ENCODE data around the gene MMP25. TPM values are rescaled to one million over a fixed set of nuclear protein-coding genes. Genes with fewer than 3 reads are reported as not detected.

Gene MMP25
- total and polyA plus RNA-seq, 12 donors = 0.09 to 3.1 (median 0.43) TPM; not detected in 1

DNA sequence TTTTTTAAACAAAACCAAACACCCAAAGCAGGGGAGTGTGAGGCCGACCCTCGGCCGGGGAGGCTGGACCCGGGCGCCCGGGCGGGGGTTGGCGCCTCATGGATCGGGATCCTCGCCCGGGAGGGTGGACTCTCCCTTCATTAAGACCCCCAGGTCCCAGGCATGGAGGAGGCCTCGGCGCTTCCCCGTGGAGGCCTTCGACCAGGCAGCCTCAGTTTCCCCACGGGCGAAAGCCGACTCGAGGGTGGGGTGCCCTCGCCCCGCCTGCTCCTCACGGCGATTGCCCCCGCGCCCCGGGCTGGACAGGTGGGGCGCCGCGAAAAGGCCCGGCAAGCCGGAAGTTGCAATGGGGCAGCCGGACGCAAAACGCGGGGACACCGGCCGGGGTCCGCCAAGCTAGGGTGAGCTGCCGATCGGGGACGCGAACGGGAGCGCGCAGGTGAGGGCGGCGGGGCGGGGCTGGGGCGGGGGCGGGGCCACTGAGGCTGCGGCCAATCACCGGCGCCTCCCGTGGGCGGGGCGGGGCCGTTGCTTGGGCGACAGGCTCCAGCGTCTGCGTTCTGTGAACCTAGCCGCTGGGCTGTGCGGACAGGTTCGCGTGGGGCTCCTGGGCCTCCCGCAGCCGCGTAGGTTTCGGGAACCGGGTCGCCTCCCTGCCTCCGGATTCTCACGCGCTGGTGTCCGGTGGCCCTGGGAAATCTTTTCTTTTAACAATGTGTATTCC, 60.0 kb downstream of the MMP25 start:
- Histone ChIP-seq H3K27me3 (no peaks in the 10 kb centered on the region), H3K27ac (peak overlapping the region; percentile 74 to 85 (median 78)), H3K4me3 (peak overlapping the region; percentile 40 to 73 (median 51)), H3K4me1 (replicated peaks in 1 of 2) (peaks cover 12 to 18% of the 10 kb centered on the region in 2 donors), H3K36me3 (replicated peaks in 1 of 2) (no peaks in the 10 kb centered on the region), H3K9me3 (replicated peaks in 1 of 3) (no peaks in the 10 kb centered on the region)
- 1 to 2% (median 1%) methylated on average over 27 to 74 of the region's 74 CpGs for WGBS, 4 donors
- peak; percentile 91 to 96 (median 94) for DNase-seq
- TF ChIP-seq POLR2A (IDR thresholded peaks at IDR 0.05) = peak; percentile 56 to 91
- no peak for TF ChIP-seq CTCF (IDR thresholded peaks at IDR 0.05)
- intact Hi-C loops (cut with DNase I) = no loop called here

Small RNAs within 50 kb of the gene (small RNA-seq; reads per million reads assigned to genes)
- 0 to 0.08 reads per million in 2 donors for gene RNU1-22P

Other genes with a start within 250 kb of the MMP25 start
- gene PRSS41, start 248.1 kb upstream of the MMP25 start, total RNA-seq = not detected
- not detected for gene PRSS41, start 248.1 kb upstream of the MMP25 start, polyA plus RNA-seq
- under 1 TPM in 3 of 9 donors, not detected in 6; 0.72 to 0.88 (median 0.83) TPM for gene PRSS21, start 229.3 kb upstream of the MMP25 start, total RNA-seq
- gene PRSS21, start 229.3 kb upstream of the MMP25 start, polyA plus RNA-seq = 1 to 10 TPM in 1 of 3 donors, under 1 TPM in 2; 0.20 to 2.6 (median 0.98) TPM
- 100 to 1,000 TPM in 1 of 9 donors, 1 to 10 TPM in 3, under 1 TPM in 3, not detected in 2; 0.41 to 119 (median 1.2) TPM for gene ZG16B, start 216.3 kb upstream of the MMP25 start, total RNA-seq
- gene ZG16B, start 216.3 kb upstream of the MMP25 start, polyA plus RNA-seq = under 1 TPM in 2 of 3 donors, not detected in 1; 0.35 to 0.81 TPM
- gene PRSS22, start 188.4 kb upstream of the MMP25 start, total RNA-seq = under 1 TPM in 2 of 9 donors, not detected in 7; 0.32 to 0.41 TPM
- gene PRSS22, start 188.4 kb upstream of the MMP25 start, polyA plus RNA-seq = under 1 TPM in 1 of 3 donors, not detected in 2; 0.07 TPM
- gene FLYWCH2, start 163.3 kb upstream of the MMP25 start, total RNA-seq = 100 to 1,000 TPM in 4 of 9 donors, 10 to 100 TPM in 5; 28.8 to 232 (median 69.9) TPM
- gene FLYWCH2, start 163.3 kb upstream of the MMP25 start, polyA plus RNA-seq = 10 to 100 TPM; 16.7 to 87.1 (median 49.5) TPM
- gene FLYWCH1, start 134.6 kb upstream of the MMP25 start, total RNA-seq = 10 to 100 TPM; 13.6 to 89.8 (median 46.4) TPM
- gene FLYWCH1, start 134.6 kb upstream of the MMP25 start, polyA plus RNA-seq = 10 to 100 TPM in 2 of 3 donors, 1 to 10 TPM in 1; 3.3 to 79.7 (median 55.6) TPM
- not detected for gene KREMEN2, start 82.3 kb upstream of the MMP25 start, total RNA-seq
- gene KREMEN2, start 82.3 kb upstream of the MMP25 start, polyA plus RNA-seq = not detected
- gene PAQR4, start 77.2 kb upstream of the MMP25 start, total RNA-seq = 10 to 100 TPM in 7 of 9 donors, 1 to 10 TPM in 2; 7.4 to 17.0 (median 13.2) TPM
- 10 to 100 TPM in 1 of 3 donors, 1 to 10 TPM in 2; 4.1 to 14.6 (median 8.1) TPM for gene PAQR4, start 77.2 kb upstream of the MMP25 start, polyA plus RNA-seq
- 1 to 10 TPM in 8 of 9 donors, under 1 TPM in 1; 0.46 to 7.0 (median 2.9) TPM for gene PKMYT1, start 66.1 kb upstream of the MMP25 start, total RNA-seq
- 1 to 10 TPM; 1.0 to 3.7 (median 2.0) TPM for gene PKMYT1, start 66.1 kb upstream of the MMP25 start, polyA plus RNA-seq
- gene CLDN9, start 33.6 kb upstream of the MMP25 start, total RNA-seq = under 1 TPM in 2 of 9 donors, not detected in 7; 0.28 to 0.31 TPM
- 1 to 10 TPM in 1 of 3 donors, under 1 TPM in 1, not detected in 1; 0.34 to 1.4 TPM for gene CLDN9, start 33.6 kb upstream of the MMP25 start, polyA plus RNA-seq
- gene CLDN6, start 28.4 kb upstream of the MMP25 start, total RNA-seq = under 1 TPM in 2 of 9 donors, not detected in 7; 0.46 to 0.47 TPM
- gene CLDN6, start 28.4 kb upstream of the MMP25 start, polyA plus RNA-seq = not detected
- gene TNFRSF12A, start 26.2 kb upstream of the MMP25 start, total RNA-seq = 100 to 1,000 TPM in 2 of 9 donors, 10 to 100 TPM in 6, 1 to 10 TPM in 1; 8.8 to 175 (median 42.5) TPM
- 100 to 1,000 TPM in 1 of 3 donors, 10 to 100 TPM in 2; 41.8 to 124 (median 60.9) TPM for gene TNFRSF12A, start 26.2 kb upstream of the MMP25 start, polyA plus RNA-seq
- 100 to 1,000 TPM in 1 of 9 donors, 10 to 100 TPM in 8; 35.4 to 138 (median 62.7) TPM for gene HCFC1R1, start 22.6 kb upstream of the MMP25 start, total RNA-seq
- 100 to 1,000 TPM in 2 of 3 donors, 10 to 100 TPM in 1; 29.7 to 609 (median 462) TPM for gene HCFC1R1, start 22.6 kb upstream of the MMP25 start, polyA plus RNA-seq
- gene THOC6, start 22.5 kb upstream of the MMP25 start, total RNA-seq = 10 to 100 TPM; 14.9 to 24.3 (median 17.3) TPM
- 100 to 1,000 TPM in 1 of 3 donors, 10 to 100 TPM in 1, 1 to 10 TPM in 1; 9.0 to 107 (median 78.6) TPM for gene THOC6, start 22.5 kb upstream of the MMP25 start, polyA plus RNA-seq
- gene BICDL2, start 9.6 kb upstream of the MMP25 start, total RNA-seq = under 1 TPM in 2 of 9 donors, not detected in 7; 0.14 to 0.31 TPM
- gene BICDL2, start 9.6 kb upstream of the MMP25 start, polyA plus RNA-seq = under 1 TPM in 2 of 3 donors, not detected in 1; 0.20 to 0.24 TPM
- gene IL32, start 19.1 kb downstream of the MMP25 start, total RNA-seq = 100 to 1,000 TPM in 1 of 9 donors, 10 to 100 TPM in 6, 1 to 10 TPM in 2; 3.9 to 106 (median 22.0) TPM
- gene IL32, start 19.1 kb downstream of the MMP25 start, polyA plus RNA-seq = 100 to 1,000 TPM in 2 of 3 donors, 10 to 100 TPM in 1; 19.9 to 127 (median 118) TPM
- under 1 TPM in 3 of 9 donors, not detected in 6; 0.11 to 0.50 (median 0.15) TPM for gene ZSCAN10, start 52.7 kb downstream of the MMP25 start, total RNA-seq
- gene ZSCAN10, start 52.7 kb downstream of the MMP25 start, polyA plus RNA-seq = under 1 TPM in 1 of 3 donors, not detected in 2; 0.13 TPM
- gene ZNF205, start 66.0 kb downstream of the MMP25 start, total RNA-seq = 10 to 100 TPM in 8 of 9 donors, 1 to 10 TPM in 1; 6.3 to 25.5 (median 13.3) TPM
- 10 to 100 TPM in 2 of 3 donors, 1 to 10 TPM in 1; 3.8 to 86.1 (median 33.9) TPM for gene ZNF205, start 66.0 kb downstream of the MMP25 start, polyA plus RNA-seq
- 10 to 100 TPM in 7 of 9 donors, 1 to 10 TPM in 2; 2.6 to 19.3 (median 12.6) TPM for gene ZNF213, start 88.5 kb downstream of the MMP25 start, total RNA-seq
- gene ZNF213, start 88.5 kb downstream of the MMP25 start, polyA plus RNA-seq = 10 to 100 TPM in 2 of 3 donors, 1 to 10 TPM in 1; 4.2 to 19.5 (median 10.4) TPM
- gene OR1F1, start 141.6 kb downstream of the MMP25 start, total RNA-seq = not detected
- not detected for gene OR1F1, start 141.6 kb downstream of the MMP25 start, polyA plus RNA-seq
- gene ZNF200, start 188.6 kb downstream of the MMP25 start, total RNA-seq = 10 to 100 TPM in 3 of 9 donors, 1 to 10 TPM in 6; 4.4 to 15.4 (median 8.6) TPM
- 1 to 10 TPM; 5.4 to 7.8 (median 6.2) TPM for gene ZNF200, start 188.6 kb downstream of the MMP25 start, polyA plus RNA-seq
- gene MEFV, start 210.1 kb downstream of the MMP25 start, total RNA-seq = 1 to 10 TPM in 8 of 9 donors, under 1 TPM in 1; 0.39 to 7.8 (median 4.1) TPM
- gene MEFV, start 210.1 kb downstream of the MMP25 start, polyA plus RNA-seq = under 1 TPM; 0.40 to 0.72 (median 0.71) TPM
- 10 to 100 TPM; 22.5 to 84.0 (median 36.2) TPM for gene ZNF263, start 236.9 kb downstream of the MMP25 start, total RNA-seq
- 10 to 100 TPM; 18.5 to 26.4 (median 21.8) TPM for gene ZNF263, start 236.9 kb downstream of the MMP25 start, polyA plus RNA-seq